Measurements from ENCODE around the gene ATP7B.

Gene ATP7B

GRCh38 chr13:51957377-51958216, 53.7 kb downstream of the ATP7B start:
- DNase-seq, result no peak
- in situ Hi-C loops (cut with MboI; ENCODE audit: low pct_unique_long_range_greater_than_20kb, low sequenced_read_pairs), result no loop called here

GRCh38 chr13:51956717-51957116, 54.5 kb downstream of the ATP7B start:
- in situ Hi-C loops (cut with MboI; ENCODE audit: low pct_unique_long_range_greater_than_20kb, low sequenced_read_pairs), result no loop called here
- no peak for DNase-seq

GRCh38 chr13:51955816-51956603, 55.2 kb downstream of the ATP7B start:
- in situ Hi-C loops (cut with MboI; ENCODE audit: low pct_unique_long_range_greater_than_20kb, low sequenced_read_pairs), result no loop called here

GRCh38 chr13:51955281-51955771, 55.9 kb downstream of the ATP7B start:
- DNase-seq, result no peak
- in situ Hi-C loops (cut with MboI; ENCODE audit: low pct_unique_long_range_greater_than_20kb, low sequenced_read_pairs), result no loop called here

More at GRCh38 chr13:51955816-51956603, 55.2 kb downstream of the ATP7B start:
- DNase-seq, result no peak

- in situ Hi-C loops (cut with MboI; ENCODE audit: low pct_unique_long_range_greater_than_20kb, low sequenced_read_pairs), result no loop called here
- no peak for DNase-seq
Measured at GRCh38 chr13:51953347-51954195, 57.7 kb downstream of the ATP7B start.

- in situ Hi-C loops (cut with MboI; ENCODE audit: low pct_unique_long_range_greater_than_20kb, low sequenced_read_pairs), result no loop called here
- no peak for DNase-seq
Measured at GRCh38 chr13:51950722-51951121, 60.5 kb downstream of the ATP7B start.

GRCh38 chr13:51946163-51946669, 65.0 kb downstream of the ATP7B start:
- in situ Hi-C loops (cut with MboI; ENCODE audit: low pct_unique_long_range_greater_than_20kb, low sequenced_read_pairs), result no loop called here
- no peak for DNase-seq

- DNase-seq, result no peak
- in situ Hi-C loops (cut with MboI; ENCODE audit: low pct_unique_long_range_greater_than_20kb, low sequenced_read_pairs), result no loop called here
Measured at GRCh38 chr13:51945149-51945548, 66.1 kb downstream of the ATP7B start.

GRCh38 chr13:51944428-51944827, 66.8 kb downstream of the ATP7B start:
- no peak for DNase-seq
- in situ Hi-C loops (cut with MboI; ENCODE audit: low pct_unique_long_range_greater_than_20kb, low sequenced_read_pairs), result no loop called here

- DNase-seq, result no peak
- in situ Hi-C loops (cut with MboI; ENCODE audit: low pct_unique_long_range_greater_than_20kb, low sequenced_read_pairs), result no loop called here
Measured at GRCh38 chr13:51943721-51944120, 67.5 kb downstream of the ATP7B start.

GRCh38 chr13:51942189-51942588, 69.1 kb downstream of the ATP7B start:
- in situ Hi-C loops (cut with MboI; ENCODE audit: low pct_unique_long_range_greater_than_20kb, low sequenced_read_pairs), result no loop called here
- DNase-seq, result no peak

- in situ Hi-C loops (cut with MboI; ENCODE audit: low pct_unique_long_range_greater_than_20kb, low sequenced_read_pairs), result no loop called here
- DNase-seq, result no peak
Measured at GRCh38 chr13:51938454-51938853, 72.8 kb downstream of the ATP7B start.

GRCh38 chr13:51937320-51938290, 73.6 kb downstream of the ATP7B start:
- in situ Hi-C loops (cut with MboI; ENCODE audit: low pct_unique_long_range_greater_than_20kb, low sequenced_read_pairs), result no loop called here
- DNase-seq, result no peak

GRCh38 chr13:51935326-51936171, 75.7 kb downstream of the ATP7B start:
- DNase-seq, result peak; percentile 39
- in situ Hi-C loops (cut with MboI; ENCODE audit: low pct_unique_long_range_greater_than_20kb, low sequenced_read_pairs), result no loop called here

- in situ Hi-C loops (cut with MboI; ENCODE audit: low pct_unique_long_range_greater_than_20kb, low sequenced_read_pairs), result no loop called here
- DNase-seq, result no peak
Measured at GRCh38 chr13:51934461-51935087, 76.7 kb downstream of the ATP7B start.

- DNase-seq, result no peak
- in situ Hi-C loops (cut with MboI; ENCODE audit: low pct_unique_long_range_greater_than_20kb, low sequenced_read_pairs), result no loop called here
Measured at GRCh38 chr13:51933466-51934058, 77.7 kb downstream of the ATP7B start.
